GM12864 (cell line): ENCODE results near the gene SART3.

ENCODE experiments used
- DNase-seq: peaks from one replicate; pipeline ENCODE4 v3.0.0-alpha.2; 2011; ENCODE audit warnings: low read depth
- H3K4me3 ChIP-seq: 2 replicates; pipeline ENCODE4 v1.5.1; 2011; ENCODE audit warnings: mild to moderate bottlenecking, low read depth, low read length, control low read depth
- CTCF ChIP-seq: IDR thresholded peaks from 2 replicates; pipeline ENCODE4 v1.5.1; 2011; ENCODE audit warnings: low read depth, mild to moderate bottlenecking, moderate library complexity, low read length, control low read depth, inconsistent platforms; ENCODE audit errors: missing control alignments

Gene SART3

GRCh38 chr12:108475396-108475795, 85.6 kb downstream of the SART3 start:
- no peak for DNase-seq
- H3K4me3 ChIP-seq, result no peak overlapping the region
- no peak for TF ChIP-seq CTCF

- no peak for DNase-seq
- H3K4me3 ChIP-seq, result no peak overlapping the region
- TF ChIP-seq CTCF, result no peak
Measured at GRCh38 chr12:108473400-108474055, 87.4 kb downstream of the SART3 start.
